GM23248 (cell line): ENCODE data around the gene SPZ1.

ENCODE experiments used
- EZH2 ChIP-seq: fragments of 200-600 bp; sonication (generic); IDR thresholded peaks from 2 replicates; pipeline ENCODE4 v1.6.1; 2018; ENCODE audit warnings: antibody characterized with exemption, mild to moderate bottlenecking; ENCODE audit not compliant: insufficient read depth, poor library complexity, severe bottlenecking
- EZH2phosphoT487 ChIP-seq: fragments of 200-600 bp; sonication (generic); IDR thresholded peaks from 2 replicates; pipeline ENCODE4 v1.6.1; 2018; ENCODE audit warnings: antibody characterized with exemption, moderate library complexity, mild to moderate bottlenecking, low read depth; ENCODE audit not compliant: insufficient read depth

GRCh38 chr5:80288177-80288576 lies 31.6 kb upstream of the SPZ1 start:
- TF ChIP-seq EZH2 (no peak), EZH2phosphoT487 (no peak)
